GM12874 (cell line): ENCODE results near the gene SCG2.

Experiments used
- CTCF ChIP-seq: IDR thresholded peaks from 2 replicates; pipeline ENCODE4 v1.5.1; 2011; ENCODE audit warnings: low read depth, mild to moderate bottlenecking, control low read depth, low read length, moderate library complexity; ENCODE audit not compliant: insufficient read depth

The SCG2 gene

GRCh38 chr2:223619486-223620129 lies 17.4 kb upstream of the SCG2 start:
- no peak for TF ChIP-seq CTCF

- no peak for TF ChIP-seq CTCF
Observed at GRCh38 chr2:223618172-223619035, 16.2 kb upstream of the SCG2 start.

GRCh38 chr2:223614534-223614933 lies 12.4 kb upstream of the SCG2 start:
- TF ChIP-seq CTCF: no peak

- TF ChIP-seq CTCF: no peak
Observed at GRCh38 chr2:223613017-223613950, 11.1 kb upstream of the SCG2 start.

GRCh38 chr2:223612501-223612900 lies 10.3 kb upstream of the SCG2 start:
- TF ChIP-seq CTCF: no peak

- TF ChIP-seq CTCF: no peak
Observed at GRCh38 chr2:223611061-223611460, 8.9 kb upstream of the SCG2 start.

- TF ChIP-seq CTCF: no peak
Observed at GRCh38 chr2:223607476-223607875, 5.3 kb upstream of the SCG2 start.
